Mesenchymal stem cell (in vitro differentiated cells and primary cell): ENCODE measurements around the gene TNP2.

Experiments
- DNase-seq: peaks from one replicate; pipeline ENCODE4 v3.0.0-alpha.2; 2013
- H2AFZ ChIP-seq: one replicate; pipeline ENCODE4 v1.6.1; 2013; ENCODE audit warnings: low read depth, mild to moderate bottlenecking, control low read depth, inconsistent platforms, low read length, moderate library complexity
- H2AK5ac ChIP-seq: 2 replicates; pipeline ENCODE4 v1.6.1; 2013; ENCODE audit warnings: low read length, moderate library complexity, mild to moderate bottlenecking, inconsistent platforms; ENCODE audit not compliant: severe bottlenecking
- H2BK120ac ChIP-seq: one replicate; pipeline ENCODE4 v1.6.1; 2013; ENCODE audit warnings: low read depth, mild to moderate bottlenecking, inconsistent platforms, low read length, moderate library complexity
- H2BK12ac ChIP-seq, 2 experiments: one replicate each; pipeline ENCODE4 v1.6.1; 2013; ENCODE audit warnings: inconsistent platforms in 2 of 2, low read length in 2 of 2, mild to moderate bottlenecking in 2 of 2, moderate library complexity in 2 of 2, control low read depth in 1 of 2
- H2BK15ac ChIP-seq: one replicate; pipeline ENCODE4 v1.6.1; 2013; ENCODE audit warnings: mild to moderate bottlenecking, low read depth, inconsistent platforms; ENCODE audit not compliant: poor library complexity, severe bottlenecking
- H2BK5ac ChIP-seq: 2 replicates; pipeline ENCODE4 v1.6.1; 2013; ENCODE audit warnings: low read depth, mild to moderate bottlenecking, low read length, control low read depth, inconsistent platforms; ENCODE audit not compliant: poor library complexity, severe bottlenecking
- H3K14ac ChIP-seq, 2 experiments: one replicate each; pipeline ENCODE4 v1.6.1; 2013; ENCODE audit warnings: inconsistent platforms in 2 of 2, low read length in 2 of 2, control low read depth in 1 of 2, mild to moderate bottlenecking in 1 of 2, moderate library complexity in 1 of 2
- H3K18ac ChIP-seq, 2 experiments: one replicate each; pipeline ENCODE4 v1.6.1; 2013; ENCODE audit warnings: inconsistent platforms in 2 of 2, low read length in 2 of 2, control low read depth in 1 of 2, low read depth in 1 of 2, mild to moderate bottlenecking in 1 of 2
- H3K23ac ChIP-seq, 2 experiments: one replicate each; pipeline ENCODE4 v1.6.1; 2013; ENCODE audit warnings: inconsistent platforms in 2 of 2, low read length in 2 of 2, mild to moderate bottlenecking in 2 of 2, moderate library complexity in 2 of 2, control low read depth in 1 of 2
- H3K27ac ChIP-seq: 2 replicates; pipeline ENCODE4 v1.5.1; 2013; ENCODE audit warnings: mild to moderate bottlenecking, moderate library complexity, low read length, control low read depth, inconsistent platforms; ENCODE audit not compliant: poor library complexity, severe bottlenecking
- H3K27me3 ChIP-seq, 2 experiments: 2 replicates each; pipeline versions ENCODE4 v1.6.1 to v1.7.0; 2013; ENCODE audit warnings: low read length in 2 of 2, mild to moderate bottlenecking in 2 of 2, moderate library complexity in 2 of 2, control low read depth in 1 of 2, inconsistent platforms in 1 of 2; ENCODE audit not compliant: control insufficient read depth in 1 of 2, insufficient read depth in 1 of 2
- H3K36me3 ChIP-seq, 2 experiments: 2 replicates each; pipeline versions ENCODE4 v1.6.1 to v1.7.0; 2013; ENCODE audit warnings: low read length in 2 of 2, control low read depth in 1 of 2, inconsistent platforms in 1 of 2, low read depth in 1 of 2, mild to moderate bottlenecking in 1 of 2; ENCODE audit not compliant: insufficient read depth in 2 of 2, control insufficient read depth in 1 of 2
- H3K4ac ChIP-seq, 2 experiments: one replicate each; pipeline ENCODE4 v1.6.1; 2013; ENCODE audit warnings: inconsistent platforms in 2 of 2, low read length in 2 of 2, mild to moderate bottlenecking in 2 of 2, moderate library complexity in 2 of 2, control low read depth in 1 of 2, low read depth in 1 of 2
- H3K4me1 ChIP-seq: 2 replicates; pipeline ENCODE4 v1.6.1; 2013; ENCODE audit warnings: low read depth, low read length, control low read depth; ENCODE audit not compliant: control insufficient read depth, insufficient read depth
- H3K4me2 ChIP-seq: 2 replicates; pipeline ENCODE4 v1.6.1; 2013; ENCODE audit warnings: low read length, mild to moderate bottlenecking, inconsistent platforms; ENCODE audit not compliant: poor library complexity, severe bottlenecking
- H3K4me3 ChIP-seq, 2 experiments: 2 replicates each; pipeline versions ENCODE4 v1.5.1 to v1.7.0; 2013; ENCODE audit warnings: low read length in 2 of 2, mild to moderate bottlenecking in 2 of 2, control low read depth in 1 of 2, low read depth in 1 of 2; ENCODE audit not compliant: insufficient read depth in 1 of 2
- H3K79me1 ChIP-seq: replicated peaks from 2 replicates; pipeline ENCODE4 v1.6.1; 2013; ENCODE audit warnings: mild to moderate bottlenecking, control low read depth, low read length, inconsistent platforms; ENCODE audit not compliant: poor library complexity, severe bottlenecking
- H3K9ac ChIP-seq: 2 replicates; pipeline ENCODE4 v1.7.0; 2013; ENCODE audit warnings: mild to moderate bottlenecking, low read length, moderate library complexity
- H3K9me3 ChIP-seq: 2 replicates; pipeline ENCODE4 v1.7.0; 2013; ENCODE audit warnings: mild to moderate bottlenecking, low read length; ENCODE audit not compliant: control insufficient read depth
- H4K8ac ChIP-seq: one replicate; pipeline ENCODE4 v1.6.1; 2013; ENCODE audit warnings: inconsistent platforms, mild to moderate bottlenecking, low read length, moderate library complexity
- H4K91ac ChIP-seq: one replicate; pipeline ENCODE4 v1.6.1; 2013; ENCODE audit warnings: mild to moderate bottlenecking, low read length, inconsistent platforms
- WGBS: methylation state at CpG from one replicate; pipeline ENCODE4 v1.1.7; 2013; ENCODE audit warnings: mixed read lengths; 5-methylcytosine and 5-hydroxymethylcytosine counted together

TNP2 gene

GRCh38 chr16:11310997-11311561 lies 42.0 kb upstream of the TNP2 start:
- H3K9me3 ChIP-seq = no peaks in the 10 kb centered on the region
- H3K4me3 ChIP-seq = no peak overlapping the region
- H2BK12ac ChIP-seq = peak overlapping the region; percentile 38 to 80
- no peak overlapping the region for H3K14ac ChIP-seq
- no peak overlapping the region for H2BK120ac ChIP-seq
- no peak overlapping the region for H3K23ac ChIP-seq
- no peak overlapping the region for H2BK5ac ChIP-seq
- no peak overlapping the region for H4K91ac ChIP-seq
- H3K79me1 ChIP-seq = no peaks in the 10 kb centered on the region
- no peak overlapping the region for H4K8ac ChIP-seq
- H2BK15ac ChIP-seq = peak overlapping the region; percentile 26
- H3K36me3 ChIP-seq = no peaks in the 10 kb centered on the region
- peak overlapping the region; percentile 98 for H2AK5ac ChIP-seq
- H3K9ac ChIP-seq = no peak overlapping the region
- H3K4ac ChIP-seq = peak overlapping the region in 1 of 2 experiments; percentile 43
- peak overlapping the region; percentile 52 for H3K27ac ChIP-seq
- H3K4me1 ChIP-seq = peaks cover 54% of the 10 kb centered on the region
- peak overlapping the region in 1 of 2 experiments; percentile 72 for H3K18ac ChIP-seq
- 90% methylated on average over 4 of the region's 10 CpGs for WGBS
- H2AFZ ChIP-seq = peak overlapping the region; percentile 7
- no peak overlapping the region for H3K4me2 ChIP-seq
- DNase-seq = no peak
- H3K27me3 ChIP-seq = no peaks in the 10 kb centered on the region

GRCh38 chr16:11310634-11310977 lies 41.5 kb upstream of the TNP2 start:
- Histone ChIP-seq H2BK12ac (peak overlapping the region; percentile 38 to 66), H2BK120ac (no peak overlapping the region), H3K36me3 (no peaks in the 10 kb centered on the region), H3K9me3 (no peaks in the 10 kb centered on the region), H2BK5ac (no peak overlapping the region), H3K4me3 (no peak overlapping the region), H3K14ac (no peak overlapping the region), H2BK15ac (no peak overlapping the region), H3K4me1 (peaks cover 50% of the 10 kb centered on the region), H3K23ac (no peak overlapping the region), H3K9ac (no peak overlapping the region), H3K18ac (peak overlapping the region in 1 of 2 experiments; percentile 46), H3K4ac (no peak overlapping the region), H3K79me1 (no peaks in the 10 kb centered on the region), H3K27ac (no peak overlapping the region), H2AFZ (no peak overlapping the region), H2AK5ac (peak overlapping the region; percentile 98), H4K8ac (no peak overlapping the region), H3K4me2 (no peak overlapping the region), H4K91ac (no peak overlapping the region), H3K27me3 (no peaks in the 10 kb centered on the region)
- 100% methylated on average over 2 of the region's 3 CpGs for WGBS
- DNase-seq = no peak

GRCh38 chr16:11309895-11310633 lies 40.9 kb upstream of the TNP2 start:
- Histone ChIP-seq H3K27me3 (no peaks in the 10 kb centered on the region), H4K91ac (no peak overlapping the region), H3K4me2 (no peak overlapping the region), H2BK15ac (peak overlapping the region; percentile 15), H2BK12ac (peak overlapping the region in 1 of 2 experiments; percentile 17), H3K79me1 (no peaks in the 10 kb centered on the region), H3K4me3 (no peak overlapping the region), H2AK5ac (peak overlapping the region; percentile 98), H3K23ac (no peak overlapping the region), H3K18ac (peak overlapping the region in 1 of 2 experiments; percentile 46), H3K4ac (no peak overlapping the region), H3K9me3 (no peaks in the 10 kb centered on the region), H2BK120ac (no peak overlapping the region), H4K8ac (no peak overlapping the region), H3K27ac (no peak overlapping the region), H2BK5ac (no peak overlapping the region), H3K9ac (no peak overlapping the region), H2AFZ (no peak overlapping the region), H3K14ac (no peak overlapping the region), H3K36me3 (no peaks in the 10 kb centered on the region), H3K4me1 (peaks cover 48% of the 10 kb centered on the region)
- DNase-seq = peak; percentile 48
- WGBS = 67% methylated on average over 9 of the region's 9 CpGs

- Histone ChIP-seq H3K27me3 (no peaks in the 10 kb centered on the region), H3K27ac (peak overlapping the region; percentile 76), H3K14ac (no peak overlapping the region), H2BK120ac (no peak overlapping the region), H2BK5ac (peak overlapping the region; percentile 21), H3K4me1 (peaks cover 44% of the 10 kb centered on the region), H3K9ac (no peak overlapping the region), H4K8ac (no peak overlapping the region), H2BK12ac (peak overlapping the region in 1 of 2 experiments; percentile 1), H2AFZ (no peak overlapping the region), H3K23ac (no peak overlapping the region), H4K91ac (peak overlapping the region; percentile 34), H3K79me1 (no peaks in the 10 kb centered on the region), H3K4me3 (no peak overlapping the region), H3K18ac (peak overlapping the region in 1 of 2 experiments; percentile 18), H2BK15ac (no peak overlapping the region), H3K4me2 (no peak overlapping the region), H3K36me3 (no peaks in the 10 kb centered on the region), H3K9me3 (no peaks in the 10 kb centered on the region), H3K4ac (no peak overlapping the region), H2AK5ac (peak overlapping the region; percentile 58)
- WGBS = 85% methylated on average over 15 of the region's 15 CpGs
- DNase-seq = no peak
Measured at GRCh38 chr16:11308493-11309283, 39.6 kb upstream of the TNP2 start.
